Activated CD4-positive, alpha-beta T cell treated with anti-CD3 and anti-CD28 coated beads, Interleukin-2, amount 50 U/mL, for 48 hours (primary cell): ENCODE data around the gene INAFM1.
"Not testable (repeated sequence)": the region's sequence is repeated elsewhere in the genome, so short reads cannot be mapped to it uniquely, and the experiment has no call there.

Experiments used
- DNase-seq, 2 experiments: peaks; one replicate each; pipeline ENCODE4 v3.0.0-alpha.2; 2020

INAFM1 gene

DNA sequence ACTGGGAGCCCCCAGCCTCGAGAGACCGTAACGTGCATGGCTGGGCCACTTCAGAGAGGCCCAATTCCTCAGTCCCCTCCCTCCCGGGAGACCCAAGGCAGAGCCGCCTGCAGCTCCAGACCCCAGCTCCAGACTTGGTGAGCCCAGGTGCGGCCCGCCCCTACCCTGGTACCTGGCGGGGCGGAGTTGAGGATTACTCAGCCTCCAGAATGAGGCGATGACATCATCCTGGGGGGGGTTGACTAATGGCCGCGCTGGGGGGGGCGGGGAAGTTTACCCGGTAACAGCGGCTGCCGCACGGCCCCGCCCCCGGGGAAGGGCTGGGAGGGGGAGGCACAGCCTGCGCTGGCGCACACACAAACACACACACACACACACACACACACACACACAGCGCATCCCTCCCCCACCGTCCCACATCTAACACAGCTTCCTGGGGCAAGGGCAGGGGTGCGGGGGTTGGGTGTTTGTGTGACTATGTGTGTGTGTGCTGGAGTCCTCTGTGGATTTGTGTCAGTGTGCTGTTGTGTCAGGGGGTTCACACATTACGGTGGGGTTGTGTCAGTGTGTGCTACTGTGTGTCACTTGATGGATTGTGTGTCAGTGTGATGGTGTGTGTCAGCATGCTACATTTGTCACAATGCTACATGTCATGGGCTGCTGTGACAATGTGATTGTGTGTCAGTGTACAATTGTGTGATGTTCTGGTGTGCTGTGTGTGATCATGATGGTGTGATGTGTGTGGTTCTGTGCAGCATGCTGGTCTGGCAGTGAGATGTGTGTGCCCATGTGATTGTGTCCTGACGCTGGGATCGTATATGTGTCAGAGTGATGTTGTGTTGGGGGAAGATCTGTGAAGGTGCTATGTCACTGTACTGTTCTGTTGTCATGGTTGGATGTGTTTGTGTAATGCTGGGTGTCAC lies 33.4 kb upstream of the INAFM1 start:
- DNase-seq: peak; percentile 80 to 84

DNA sequence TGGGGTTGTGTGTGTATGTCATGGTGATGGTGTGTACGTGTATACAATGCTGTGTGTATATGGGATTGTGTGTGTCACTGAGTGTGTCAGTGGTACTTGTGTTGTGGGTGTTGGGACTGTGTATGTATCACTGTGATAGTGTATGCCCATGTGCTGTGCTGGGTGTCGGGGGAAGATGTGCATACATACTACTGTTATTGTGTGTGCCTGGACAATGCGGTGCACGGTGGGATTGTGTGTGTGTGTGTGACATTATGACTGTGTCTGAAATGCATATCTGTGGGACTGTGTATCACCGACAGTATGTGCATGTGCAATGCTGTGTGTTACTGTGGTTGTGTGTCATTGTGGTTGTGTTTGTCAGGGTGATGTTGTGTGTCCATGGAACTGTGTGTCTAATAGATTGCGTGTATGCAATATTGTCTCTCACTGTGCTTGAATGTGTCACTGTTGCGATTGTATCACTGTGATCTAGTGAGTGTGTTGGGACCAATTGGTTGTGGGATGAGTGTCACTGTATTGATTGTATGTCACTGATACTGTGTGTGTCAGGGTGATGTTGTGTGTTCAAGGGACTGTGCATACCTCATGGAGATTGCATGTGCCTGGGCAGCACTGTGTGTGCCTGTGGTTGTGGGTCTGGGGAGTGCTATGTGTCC lies 32.6 kb upstream of the INAFM1 start:
- DNase-seq: no peak

DNA sequence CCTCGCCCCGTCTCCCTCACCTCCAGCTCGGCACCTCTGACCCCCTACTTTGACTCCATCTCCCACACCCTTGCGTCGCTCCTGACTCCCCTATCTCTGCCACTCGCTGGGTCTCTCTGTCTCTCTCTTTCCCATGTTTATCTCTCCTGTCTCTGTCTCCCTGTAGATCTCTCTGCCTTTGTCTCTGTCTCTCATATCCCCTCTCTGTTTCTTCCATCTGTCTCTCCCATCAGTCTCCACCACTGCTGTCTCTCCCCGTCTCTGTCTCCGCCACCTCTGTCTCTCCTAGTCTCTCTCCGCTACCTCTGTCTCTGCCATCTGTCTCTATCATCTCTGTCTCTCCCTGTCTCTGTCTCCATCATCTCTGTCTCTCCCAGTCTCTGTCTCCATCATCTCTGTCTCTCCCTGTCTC lies 31.3 kb upstream of the INAFM1 start:
- no peak for DNase-seq

DNA sequence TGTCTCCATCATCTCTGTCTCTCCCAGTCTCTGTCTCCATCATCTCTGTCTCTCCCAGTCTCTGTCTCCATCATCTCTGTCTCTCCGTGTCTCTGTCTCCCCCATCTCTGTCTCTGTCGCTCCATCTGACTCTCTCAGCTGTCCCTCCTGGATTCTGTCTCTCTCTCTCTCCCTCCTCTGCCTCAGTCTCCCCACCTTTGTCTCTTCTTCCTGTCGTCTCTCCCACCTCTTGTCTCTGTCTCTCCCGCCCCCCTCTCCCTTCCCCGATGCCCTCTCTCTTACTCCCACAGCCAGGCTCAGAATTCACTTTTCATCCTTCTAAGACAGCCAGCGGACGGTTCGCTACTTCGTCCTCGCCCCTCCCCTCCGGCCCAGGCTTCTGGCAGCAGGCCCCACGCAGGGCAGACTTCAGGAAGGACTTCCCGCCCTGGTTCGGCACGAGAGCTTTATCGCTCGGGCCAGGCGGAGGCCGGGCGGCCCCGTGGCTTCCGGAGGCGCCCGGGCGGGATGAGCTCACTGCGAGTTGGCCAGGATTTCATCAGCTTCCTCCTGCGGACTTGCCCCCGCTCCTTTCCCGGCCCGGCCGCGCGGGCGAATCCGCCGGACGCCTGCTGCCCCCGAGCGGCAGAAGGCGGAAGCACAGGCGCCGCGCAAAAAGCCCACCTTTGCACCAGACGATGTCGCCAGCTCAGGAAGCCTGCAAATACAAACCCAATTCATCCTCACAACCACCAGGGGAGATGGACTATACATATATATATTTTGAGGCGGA lies 30.7 kb upstream of the INAFM1 start:
- DNase-seq: peak; percentile 89 to 92

DNA sequence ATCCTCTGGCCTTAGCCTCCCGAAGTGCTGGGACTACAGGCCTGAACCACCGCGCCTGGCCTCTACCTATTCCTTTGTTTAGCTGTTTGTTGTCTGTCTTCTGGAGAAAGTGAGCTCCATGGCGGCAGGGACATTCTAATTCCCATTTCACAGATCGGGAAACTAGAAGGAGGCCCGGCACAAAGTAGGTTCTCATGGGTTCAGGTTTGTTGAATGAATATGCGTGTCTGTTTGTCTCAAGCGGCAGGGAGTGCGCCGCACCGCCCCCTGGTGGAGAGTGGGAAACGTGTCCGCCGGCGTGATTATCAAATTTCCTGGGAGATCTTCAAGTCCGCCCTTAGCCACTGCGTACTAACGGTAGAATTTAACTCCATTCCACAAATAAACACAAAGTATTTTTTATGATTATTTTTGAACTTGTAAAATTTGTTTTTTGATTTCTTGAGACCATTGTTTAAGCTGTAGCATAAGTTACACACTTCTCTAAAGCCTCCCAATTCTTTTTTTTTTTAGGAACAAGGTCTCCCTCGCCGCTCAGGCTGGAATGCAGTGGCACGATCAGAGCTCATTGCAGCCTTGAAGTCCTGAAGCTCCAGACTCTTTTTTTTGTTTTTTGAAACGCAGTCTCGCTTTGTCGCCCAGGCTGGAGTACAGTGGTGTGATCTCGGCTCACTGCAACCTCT lies 27.2 kb upstream of the INAFM1 start:
- DNase-seq: peak; percentile 85 to 88

DNA sequence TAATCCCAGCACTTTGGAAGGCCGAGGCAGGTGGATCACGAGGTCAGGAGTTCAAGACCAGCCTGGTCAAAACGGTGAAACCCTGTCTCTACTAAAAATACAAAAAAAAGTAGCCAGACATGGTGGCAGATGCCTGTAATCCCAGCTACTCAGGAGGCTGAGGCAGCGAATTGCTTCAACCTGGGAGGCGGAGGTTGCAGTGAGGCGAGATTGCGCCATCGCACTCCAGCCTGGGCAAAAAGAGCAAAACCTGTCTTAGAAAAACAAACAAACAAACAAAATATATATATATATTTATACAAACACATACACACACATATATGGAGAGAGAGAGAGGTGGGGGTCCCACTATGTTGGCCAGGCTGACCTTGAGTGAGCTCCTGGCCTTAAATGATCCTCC lies 21.7 kb upstream of the INAFM1 start:
- DNase-seq: not testable (repeated sequence)

DNA sequence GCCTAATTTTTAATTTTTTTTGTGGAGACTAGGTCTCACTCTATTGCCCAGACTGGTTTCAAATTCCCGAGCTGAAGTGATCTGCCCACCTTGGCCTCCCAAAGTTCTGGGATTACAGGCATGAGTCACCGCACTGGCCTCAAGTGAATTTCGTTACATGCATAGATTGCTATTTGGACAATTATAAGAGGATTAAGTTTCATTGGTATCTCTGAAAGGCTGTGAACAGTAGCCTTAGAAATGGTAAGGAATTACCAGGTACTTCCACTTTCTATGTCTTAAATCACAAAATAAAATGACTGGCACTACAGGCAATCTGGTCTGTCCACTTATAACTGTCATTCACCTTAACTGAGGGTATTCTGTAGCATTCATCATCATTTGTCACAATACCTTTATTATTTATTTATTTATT lies 21.2 kb upstream of the INAFM1 start:
- no peak for DNase-seq

DNA sequence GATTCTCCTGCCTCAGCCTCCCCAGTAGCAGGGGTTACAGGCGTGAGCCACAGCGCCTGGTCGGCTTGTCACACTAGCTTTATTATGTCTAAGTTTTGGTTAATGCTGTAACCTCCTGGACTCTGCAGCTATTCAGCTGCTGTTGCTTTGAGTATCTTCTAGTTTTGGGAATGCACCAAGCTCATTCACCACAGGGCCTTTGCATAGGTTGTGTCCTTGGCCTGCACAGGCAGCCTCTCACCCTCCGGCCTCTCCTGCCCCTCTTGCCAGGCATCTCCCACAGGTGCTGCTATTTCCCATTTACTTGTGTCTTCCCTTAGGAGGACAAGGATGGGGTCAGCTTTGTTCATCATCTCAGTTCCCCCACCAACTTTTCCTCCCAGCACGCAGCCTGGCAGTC lies 20.7 kb upstream of the INAFM1 start:
- no peak for DNase-seq

DNA sequence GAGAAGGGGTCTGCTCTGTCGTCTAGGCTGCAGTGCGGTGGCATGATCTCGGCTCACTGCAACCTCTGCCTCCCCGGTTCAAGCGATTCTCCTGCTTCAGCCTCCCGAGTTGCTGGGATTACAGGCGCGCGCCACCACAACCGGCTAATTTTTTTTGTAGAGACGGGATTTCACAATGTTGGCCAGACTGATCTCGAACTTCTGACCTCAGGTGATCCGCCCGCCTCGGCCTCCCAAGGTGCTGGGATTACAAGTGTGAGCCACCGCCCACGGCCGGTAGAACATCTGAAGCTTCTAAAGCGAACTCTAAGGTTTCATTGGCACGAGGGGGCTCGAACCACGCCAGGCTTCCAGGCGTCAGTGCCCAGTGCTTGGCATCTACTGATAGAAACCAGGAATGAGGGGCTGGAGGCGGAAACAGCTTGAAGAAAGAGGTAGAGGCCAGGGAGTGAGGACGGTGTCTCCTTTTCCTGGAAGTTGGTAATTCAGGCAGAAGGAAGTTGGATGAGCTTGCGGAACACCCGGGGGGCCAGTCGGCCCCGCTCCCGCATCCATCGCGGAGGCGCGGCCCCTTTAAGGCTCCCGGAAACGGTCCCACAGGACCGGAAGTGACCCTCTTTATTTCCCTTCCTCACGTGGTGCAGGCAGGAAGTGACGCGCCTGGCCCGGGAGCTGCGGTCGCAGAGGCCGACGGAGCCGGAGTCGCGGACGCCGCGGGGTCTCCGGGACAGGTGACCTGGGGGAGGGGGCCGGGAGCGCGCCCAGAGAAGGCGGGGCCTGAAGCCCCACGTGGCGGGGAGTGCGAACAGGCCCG lies 18.6 kb upstream of the INAFM1 start, which contains the start of gene CCDC9:
CCDC9 (plus strand) TSS at position 647 of the 814 bp plus-strand sequence. CDS start 1,876 bp downstream, outside the sequence.
- peak; percentile 95 to 96 for DNase-seq

DNA sequence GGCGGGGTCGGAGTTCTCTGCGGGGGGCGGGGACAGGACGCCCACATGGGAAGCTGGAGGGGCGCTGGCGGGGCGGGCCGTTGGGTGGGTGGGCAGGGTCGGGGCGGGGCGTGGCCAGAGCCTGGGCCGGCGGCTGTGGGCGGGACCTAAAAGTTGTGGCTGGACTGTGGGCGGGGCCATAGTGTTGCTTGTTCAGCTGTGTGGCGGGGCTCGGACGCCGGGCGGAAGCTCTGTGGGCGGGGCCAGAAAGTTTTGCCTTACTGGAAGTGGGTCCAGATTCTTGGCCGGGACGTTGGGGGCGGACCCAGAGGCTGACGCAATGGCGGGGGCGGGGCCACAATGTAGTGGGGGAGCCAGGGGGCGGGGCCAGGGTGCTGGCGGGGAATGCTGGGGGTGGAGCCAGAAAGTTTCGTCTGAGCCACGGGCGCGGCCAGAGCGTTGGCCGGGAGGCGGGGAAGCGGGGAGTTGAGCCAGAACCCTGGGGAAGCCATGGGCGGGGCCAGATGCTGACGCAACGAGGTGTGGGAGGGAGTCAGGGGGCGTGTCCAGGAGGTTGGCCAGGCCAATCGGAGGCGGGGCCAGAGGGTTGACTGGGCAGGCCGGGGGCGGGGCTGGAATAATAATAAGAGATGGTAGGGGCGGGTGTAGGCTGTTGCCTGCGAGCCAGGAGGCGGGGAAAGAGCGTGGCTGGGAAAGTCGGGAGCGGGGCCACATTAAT lies 17.8 kb upstream of the INAFM1 start:
- peak; percentile 100 for DNase-seq

DNA sequence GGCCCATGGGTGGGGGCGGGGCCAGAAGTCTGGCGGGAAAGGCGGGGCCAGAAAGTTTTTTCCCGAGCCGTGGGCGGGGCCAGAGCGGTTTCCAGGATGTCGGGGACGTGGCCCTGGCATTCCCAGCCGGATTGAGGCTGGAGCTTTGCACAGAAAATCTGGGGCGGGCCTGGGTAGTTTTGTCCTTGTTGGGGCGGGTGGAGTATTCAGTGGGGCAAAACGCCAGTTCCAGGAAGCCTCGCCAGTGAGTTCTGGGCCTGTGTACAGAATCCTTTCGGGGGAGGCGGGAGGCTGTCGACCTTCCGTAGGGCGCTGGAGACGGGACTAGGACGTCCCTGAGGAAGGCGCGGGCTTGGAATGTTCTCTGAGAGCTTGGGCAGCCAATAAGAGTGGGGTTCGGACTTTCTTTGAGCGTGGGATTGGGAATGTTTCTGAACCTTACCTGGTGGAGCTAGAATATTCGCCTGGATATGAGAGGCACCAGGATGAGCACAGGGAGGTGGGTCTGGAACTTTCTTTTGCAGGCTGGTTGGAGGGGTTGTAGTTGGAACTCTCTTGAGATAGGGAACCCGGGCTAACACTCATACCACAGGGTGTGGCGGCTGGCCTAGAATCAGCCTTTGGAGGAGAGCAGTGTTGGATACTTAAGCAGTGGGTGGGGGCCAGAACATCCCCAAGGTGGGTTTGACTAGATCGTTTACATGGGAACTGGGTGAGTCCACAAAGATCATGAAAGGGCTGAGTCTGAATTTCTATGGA lies 17.1 kb upstream of the INAFM1 start:
- no peak for DNase-seq

DNA sequence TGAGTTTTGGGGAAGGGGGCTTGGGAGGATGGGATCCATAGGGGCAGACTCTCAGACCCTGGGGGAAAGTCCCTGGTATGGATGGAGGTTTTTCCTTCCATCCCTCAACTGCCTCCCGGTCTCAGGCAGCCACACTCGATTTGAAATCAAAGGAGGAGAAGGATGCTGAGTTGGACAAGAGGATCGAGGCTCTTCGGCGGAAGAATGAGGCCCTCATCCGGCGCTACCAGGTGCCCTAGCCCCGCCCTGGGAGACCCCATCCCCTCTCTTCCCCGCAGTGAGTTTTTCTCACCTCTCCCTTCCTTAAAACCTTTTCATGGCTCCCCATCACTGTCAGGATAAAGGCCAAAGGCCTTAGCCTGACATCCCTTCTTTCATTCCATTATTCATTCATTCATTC lies 16.3 kb upstream of the INAFM1 start:
- no peak for DNase-seq

DNA sequence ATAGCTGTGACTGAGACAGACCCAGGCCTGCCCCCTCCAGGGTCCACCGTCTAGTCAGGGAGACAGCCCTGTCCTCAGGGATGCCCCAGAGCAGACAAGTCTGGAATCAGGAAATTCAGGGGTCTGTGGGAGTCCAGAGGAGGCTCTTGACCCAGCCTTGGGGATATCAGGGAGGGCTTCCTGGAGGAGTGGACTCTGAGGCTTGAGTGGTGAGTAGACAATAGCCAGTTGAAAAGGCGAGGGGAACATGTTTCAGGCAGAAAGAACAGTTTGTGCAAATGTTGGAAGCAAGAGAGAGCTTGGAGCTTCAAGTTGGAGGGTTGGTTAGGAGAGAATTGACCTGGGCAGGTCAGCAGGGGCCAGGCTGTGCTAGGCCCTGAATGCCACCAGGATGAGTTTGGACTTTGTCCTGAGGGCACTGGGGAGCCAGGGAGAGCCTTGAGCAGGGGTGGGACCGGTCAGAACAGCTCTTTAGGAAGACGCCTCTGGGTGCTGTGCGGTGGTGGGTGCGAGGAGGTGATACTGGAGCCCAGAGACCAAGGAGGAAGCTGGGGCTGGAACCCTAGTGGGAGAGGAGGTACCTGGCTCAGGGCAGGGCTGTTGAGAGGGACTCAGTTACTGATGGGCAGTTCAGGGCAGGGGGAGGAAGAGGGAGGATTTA lies 15.7 kb upstream of the INAFM1 start:
- no peak for DNase-seq

DNA sequence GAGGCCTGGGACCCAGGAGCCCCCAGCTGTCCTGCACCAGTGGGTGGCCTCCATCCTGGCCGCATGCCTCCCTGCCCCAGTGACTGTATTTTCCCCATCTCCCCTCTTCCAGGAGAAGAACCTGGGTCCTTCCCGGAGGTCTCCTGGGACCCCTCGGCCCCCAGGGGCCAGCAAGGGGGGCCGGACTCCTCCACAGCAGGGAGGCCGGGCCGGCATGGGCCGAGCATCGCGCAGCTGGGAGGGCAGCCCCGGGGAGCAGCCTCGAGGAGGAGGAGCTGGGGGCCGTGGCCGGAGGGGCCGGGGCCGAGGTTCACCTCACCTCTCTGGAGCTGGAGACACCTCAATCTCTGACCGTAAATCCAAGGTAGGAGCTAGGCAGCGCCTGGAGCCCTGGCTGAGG lies 14.2 kb upstream of the INAFM1 start:
- no peak for DNase-seq

DNA sequence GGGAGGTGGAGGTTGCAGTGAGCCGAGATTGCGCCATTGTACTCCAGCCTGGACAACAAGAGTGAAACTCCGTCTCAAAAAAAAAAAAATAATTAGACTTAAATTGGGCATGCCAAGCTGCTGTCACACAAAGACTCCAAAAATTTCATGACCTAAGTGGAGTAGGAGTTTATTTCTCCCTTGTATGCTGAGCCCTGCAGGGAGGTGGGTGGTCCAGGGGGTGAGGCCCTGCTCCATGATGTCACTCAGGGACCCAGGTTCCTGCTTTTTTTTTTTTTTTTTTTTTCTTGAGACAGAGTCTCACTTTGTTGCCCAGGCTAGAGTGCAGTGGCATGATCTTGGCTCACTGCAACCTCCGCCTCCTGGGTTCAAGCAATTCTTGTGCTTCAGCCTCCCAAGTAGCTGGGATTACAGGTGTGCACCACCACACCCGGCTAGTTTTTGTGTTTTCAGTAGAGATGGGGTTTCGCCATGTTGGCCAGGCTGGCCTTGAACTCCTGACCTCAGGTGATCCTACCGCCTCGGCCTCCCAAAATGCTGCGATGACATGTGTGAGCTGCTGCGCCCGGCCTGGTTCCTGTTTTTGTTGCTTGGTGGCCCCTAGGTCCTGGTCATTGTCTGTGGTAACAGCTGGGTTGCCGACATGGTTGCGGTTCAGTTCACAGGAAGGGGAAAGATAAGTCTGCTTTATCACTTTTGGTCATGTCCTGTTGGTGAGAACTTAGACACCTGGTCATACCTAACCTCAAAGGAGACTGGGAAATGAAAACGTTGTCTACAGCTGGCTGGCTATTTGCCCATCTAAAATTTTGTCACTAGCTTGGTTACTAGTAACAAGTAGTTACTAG lies 12.5 kb upstream of the INAFM1 start:
- DNase-seq: not testable (repeated sequence)

DNA sequence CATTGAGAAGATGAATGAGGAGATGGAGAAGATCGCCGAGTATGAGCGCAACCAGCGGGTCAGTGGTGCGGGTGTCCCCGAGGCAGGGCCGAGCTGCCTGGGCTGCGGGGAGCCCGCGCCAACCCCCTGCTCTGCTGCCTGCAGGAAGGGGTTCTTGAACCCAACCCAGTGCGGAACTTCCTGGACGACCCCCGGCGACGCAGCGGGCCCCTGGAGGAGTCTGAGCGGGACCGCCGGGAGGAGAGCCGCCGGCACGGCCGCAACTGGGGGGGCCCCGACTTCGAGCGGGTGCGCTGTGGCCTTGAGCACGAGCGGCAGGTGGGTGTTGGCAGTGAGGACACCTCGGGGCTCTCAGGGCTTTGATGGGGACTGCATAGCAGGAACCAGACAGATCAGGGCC lies 10.1 kb upstream of the INAFM1 start:
- DNase-seq: no peak

DNA sequence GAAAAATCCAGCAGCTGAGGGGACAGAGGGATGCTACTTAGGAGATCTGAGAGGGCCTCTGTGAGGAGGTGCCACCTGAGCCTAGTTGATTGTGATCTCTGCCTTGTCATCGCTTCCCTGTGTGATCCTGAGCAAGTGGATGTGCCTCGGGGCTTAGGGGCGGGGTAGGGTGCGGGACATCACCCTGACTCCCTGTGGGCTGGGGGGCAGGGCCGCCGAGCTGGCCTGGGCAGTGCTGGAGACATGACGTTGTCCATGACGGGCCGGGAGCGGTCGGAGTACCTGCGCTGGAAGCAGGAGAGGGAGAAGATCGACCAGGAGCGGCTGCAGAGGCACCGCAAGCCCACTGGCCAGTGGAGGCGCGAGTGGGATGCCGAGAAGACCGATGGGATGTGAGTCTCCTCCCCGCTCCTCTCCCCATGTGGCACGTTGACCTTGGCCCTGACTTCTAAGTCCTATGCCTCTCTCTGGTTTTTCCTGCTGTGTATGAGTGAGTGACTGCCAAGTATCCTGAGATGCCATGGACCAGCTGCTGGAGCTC lies 8.2 kb upstream of the INAFM1 start:
- no peak for DNase-seq

DNA sequence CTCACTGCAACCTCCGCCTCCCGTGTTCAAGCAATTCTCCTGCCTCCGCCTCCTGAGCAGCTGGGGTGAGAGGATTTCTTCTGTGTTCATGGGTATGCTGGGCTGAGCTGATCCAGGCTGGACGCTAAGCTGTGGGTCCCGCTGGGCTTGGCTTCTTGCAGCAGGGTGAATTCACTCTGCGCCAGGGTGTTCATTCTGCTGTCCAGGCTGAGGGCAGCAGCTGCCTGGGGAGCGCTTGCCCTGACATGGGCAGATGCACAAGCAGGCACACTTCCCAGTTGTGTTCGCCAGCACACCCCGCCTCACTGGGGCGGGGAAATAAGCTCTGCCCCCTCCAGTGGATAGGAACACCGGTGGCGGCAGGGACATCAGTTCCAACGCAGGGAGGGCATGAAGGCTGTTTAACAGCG lies 7.3 kb upstream of the INAFM1 start:
- no peak for DNase-seq
